GM12872 (cell line): Measurements from ENCODE around the gene KARS1.

ENCODE experiments used
- CTCF ChIP-seq: IDR thresholded peaks from 3 replicates; pipeline ENCODE4 v1.5.1; 2011; ENCODE audit warnings: low read depth, mild to moderate bottlenecking, low read length, moderate library complexity; ENCODE audit not compliant: insufficient read depth

KARS1 gene

GRCh38 chr16:75647492-75648264 is at the start of gene KARS1, which contains the start of gene TERF2IP:
Gene KARS1, minus strand, starts transcription at chr16:75647665. Its CDS starts 26 bp downstream, at chr16:75647639.
Gene TERF2IP, plus strand, starts transcription at chr16:75647773. Its CDS starts 110 bp downstream, at chr16:75647883.
- no peak for TF ChIP-seq CTCF

- TF ChIP-seq CTCF, result peak; percentile 27; the same call in 1 of the 3 replicates
These were observed 48.2 kb upstream of the KARS1 start for GRCh38 chr16:75695708-75696107.

GRCh38 chr16:75687361-75687760 is 39.9 kb upstream of the KARS1 start:
- no peak for TF ChIP-seq CTCF

GRCh38 chr16:75682308-75682707 is 34.8 kb upstream of the KARS1 start:
- no peak for TF ChIP-seq CTCF

GRCh38 chr16:75679366-75679765 is 31.9 kb upstream of the KARS1 start:
- no peak for TF ChIP-seq CTCF

- TF ChIP-seq CTCF, result no peak
These were observed 29.4 kb upstream of the KARS1 start, which contains the start of gene CPHXL2 for GRCh38 chr16:75676909-75677308. Gene CPHXL2, minus strand, starts transcription at chr16:75677009. Its CDS starts 10 bp downstream, at chr16:75676999.

- no peak for TF ChIP-seq CTCF
These were observed 20.0 kb upstream of the KARS1 start for GRCh38 chr16:75667503-75667902.
